Heart left ventricle (tissue), 16 donors: ENCODE measurements around the gene KANSL1. TPM values are rescaled to one million over a fixed set of nuclear protein-coding genes. Genes with fewer than 3 reads are reported as not detected.

ENCODE experiments used
- ATAC-seq, 4 donors: fragments of 200-7000 bp; cut with Tn5 transposase; one replicate each; pipeline ENCODE4 v1.9.1; 2020 to 2022; ENCODE audit warnings: moderate library complexity in 4 of 4, mild to moderate bottlenecking in 3 of 4, moderate number of reproducible peaks in 1 of 4
- DNase-seq, 5 donors: peaks; one replicate each; pipeline ENCODE4 v3.0.0-alpha.2; 2020
- H3K27ac ChIP-seq, 12 donors: fragments of 200-600 bp; sonication (generic) in 4 of 12; one replicate each; pipeline versions ENCODE4 v1.5.0 to v1.8.0; 2016 to 2022; ENCODE audit warnings: mild to moderate bottlenecking in 2 of 12
- H3K27me3 ChIP-seq, 9 donors: fragments of 200-600 bp; sonication (generic) in 2 of 9; one replicate each; pipeline versions ENCODE4 v1.5.1 to v1.8.0; 2016 to 2022; ENCODE audit warnings: mild to moderate bottlenecking in 3 of 9
- H3K36me3 ChIP-seq, 9 donors: fragments of 200-600 bp; sonication (generic) in 2 of 9; one replicate each; pipeline versions ENCODE4 v1.5.0 to v1.8.0; 2018 to 2022; ENCODE audit warnings: mild to moderate bottlenecking in 2 of 9
- H3K4me1 ChIP-seq, 12 donors: fragments of 200-600 bp; sonication (generic) in 4 of 12; one replicate each; pipeline versions ENCODE4 v1.5.0 to v1.8.0; 2016 to 2022; ENCODE audit warnings: mild to moderate bottlenecking in 3 of 12
- H3K4me3 ChIP-seq, 12 donors: fragments of 200-600 bp; sonication (generic) in 4 of 12; one replicate each; pipeline versions ENCODE4 v1.5.0 to v1.8.0; 2017 to 2022; ENCODE audit warnings: mild to moderate bottlenecking in 9 of 12, moderate library complexity in 4 of 12
- H3K9me3 ChIP-seq, 12 donors: fragments of 200-600 bp; sonication (generic) in 4 of 12; one replicate each; pipeline versions ENCODE4 v1.5.0 to v1.8.0; 2016 to 2022; ENCODE audit warnings: mild to moderate bottlenecking in 1 of 12
- POLR2A ChIP-seq, 2 donors: fragments of 450-650 bp; IDR thresholded peaks; one replicate each; pipeline ENCODE4 v1.6.1; 2017; ENCODE audit warnings: antibody characterized with exemption in 2 of 2, mild to moderate bottlenecking in 2 of 2, moderate library complexity in 2 of 2
- WGBS, 4 donors: extraction: QIAGEN DNeasy Blood & Tissue Kit in 2 of 4; methylation state at CpG; one replicate each; pipeline versions ENCODE4 v1.1.5 to v1.1.7; 2013 to 2018; 5-methylcytosine and 5-hydroxymethylcytosine counted together
- intact Hi-C, 10 donors: fragments of 100-400 bp; cut with DNase I; formaldehyde crosslinking; loops; one replicate each; pipeline versions ENCODE4 v1.11.1 to v1.14.2; 2022
- polyA plus RNA-seq, 2 donors: library from polyadenylated mRNA; stranded (reverse); fragments of 200-250 nt; gene quantifications; one replicate each; pipeline ENCODE4 v1.2.3, GENCODE V29; 2013
- total RNA-seq, 9 donors: library from RNA; depleted of rRNA in 2 of 9; stranded (reverse); fragments of >200 nt in 2 of 9; fragmentation: NEBNext Ultra II Directional in 3 of 9; extraction: Animal tissue kit (Norgen Biotek cat#: 25700) in 3 of 9; gene quantifications; one replicate each; pipeline versions ENCODE4 v1.1.0 to v1.2.4, GENCODE V29; 2016 to 2023
- TF ChIP-seq, protein P1 (sequence below), 12 donors: fragments of 200-600 bp; sonication (generic) in 4 of 12; IDR thresholded peaks; one replicate each; pipeline versions ENCODE4 v1.5.0 to v1.8.0; 2018 to 2022; ENCODE audit warnings: antibody characterized with exemption in 12 of 12, mild to moderate bottlenecking in 5 of 12
- donor health status: ischemic (EF 13 %, LVEDD 7.1; RV severe dilation, severe dysfunction).
- donor health status: healthy with polysubstance abuse.
- donor health status: DM: no; HTN: yes; CAD: no.
- donor health status: DM: no; HTN: no; CAD: no.
- donor health status: ischemic (EF 25% LVEDD 6.9; RV normal size, moderate dysfunction).
- donor health status: ischemic (EF 25% LVEDD 5.7; RV mildly dilated, moderate dysfunction).
- donor health status: healthy.
- donor health status: DM: yes; HTN: yes; CAD: no.
- donor health status: ischemic (EF 35%, LVEDD 5.7; RV mildly dilated, moderate dysfunction).
- donor health status: nonischemic (EF 11% LVEDD 7.7; RV severe dilation, severe dysfunction).
- donor health status: DM: yes; HTN: yes; CAD: no.
- donor health status: PGD.
- donor health status: ischemic (EF 29% LVEDD 5.4; RV normal size, mild dysfunction).
- donor health status: nonischemic (EF 23%, LVEDD 6.1; RV moderate dilation, normal function).

The KANSL1 gene
- total and polyA plus RNA-seq, 11 donors: 13.7 to 57.2 (median 28.9) TPM

DNA sequence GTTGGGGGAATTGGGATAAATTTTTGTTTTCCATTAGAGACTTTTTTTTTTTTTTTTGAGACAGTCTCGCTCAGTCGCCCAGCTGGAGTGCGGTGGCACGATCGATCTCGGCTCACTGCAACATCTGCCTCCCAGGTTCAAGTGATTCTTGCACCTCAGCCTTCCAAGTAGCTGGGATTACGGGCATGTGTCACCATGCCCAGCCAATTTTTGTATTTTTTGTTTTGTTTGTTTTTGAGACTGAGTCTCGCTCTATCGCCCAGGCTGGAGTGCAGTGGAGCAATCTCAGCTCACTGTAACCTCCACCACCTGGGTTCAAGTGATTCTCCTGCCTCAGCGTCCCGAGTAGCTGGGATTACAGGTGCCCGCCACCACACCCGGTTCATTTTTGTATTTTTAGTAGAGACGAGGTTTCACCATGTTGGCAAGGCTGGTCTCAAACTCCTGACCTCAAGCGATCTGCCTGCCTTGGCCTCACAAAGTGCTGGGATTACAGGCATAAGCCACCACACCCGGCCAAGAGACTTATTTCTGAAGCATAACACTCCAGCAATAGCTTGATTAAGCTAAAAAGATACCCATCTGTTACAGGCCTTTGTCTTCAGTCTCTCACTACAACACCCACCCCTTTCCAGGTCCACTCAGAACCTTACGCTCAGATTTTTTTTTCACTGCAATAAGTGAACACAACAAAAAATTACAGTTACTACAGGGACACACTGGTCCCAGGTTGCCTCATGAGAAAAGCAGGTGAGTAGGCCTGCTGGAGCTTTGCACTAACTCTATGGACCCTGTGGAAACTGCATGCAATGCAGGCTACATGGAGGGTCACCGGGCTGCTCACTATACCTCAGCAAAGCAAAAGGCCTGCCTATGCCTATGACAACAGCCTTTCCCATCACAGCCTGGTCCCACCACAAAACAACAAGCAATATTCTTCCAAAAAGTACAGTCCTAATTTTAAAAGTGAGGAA, 34.6 kb downstream of the KANSL1 start:
- Histone ChIP-seq H3K27me3 (no peaks in the 10 kb centered on the region), H3K36me3 (peaks cover 0 to 6% (median 0%) of the 10 kb centered on the region in 9 donors), H3K4me3 (peak overlapping the region in 2 of 12 donors; percentile 1 to 12), H3K9me3 (no peaks in the 10 kb centered on the region), H3K4me1 (peaks cover 30 to 100% (median 84%) of the 10 kb centered on the region in 12 donors), H3K27ac (peak overlapping the region in 7 of 12 donors; percentile 1 to 65 (median 25))
- intact Hi-C loops: loop anchor here in 2 of 10 donors (5.0 kb wide), 1 partner anchor 34 kb away; the partner anchor contains the start of gene KANSL1 (in 2 of the 2)
- WGBS, 4 donors: 73 to 87% (median 81%) methylated on average over 18 of the region's 18 CpGs
- TF ChIP-seq POLR2A (IDR thresholded peaks at IDR 0.05): no peak
- TF ChIP-seq, protein P1, sequence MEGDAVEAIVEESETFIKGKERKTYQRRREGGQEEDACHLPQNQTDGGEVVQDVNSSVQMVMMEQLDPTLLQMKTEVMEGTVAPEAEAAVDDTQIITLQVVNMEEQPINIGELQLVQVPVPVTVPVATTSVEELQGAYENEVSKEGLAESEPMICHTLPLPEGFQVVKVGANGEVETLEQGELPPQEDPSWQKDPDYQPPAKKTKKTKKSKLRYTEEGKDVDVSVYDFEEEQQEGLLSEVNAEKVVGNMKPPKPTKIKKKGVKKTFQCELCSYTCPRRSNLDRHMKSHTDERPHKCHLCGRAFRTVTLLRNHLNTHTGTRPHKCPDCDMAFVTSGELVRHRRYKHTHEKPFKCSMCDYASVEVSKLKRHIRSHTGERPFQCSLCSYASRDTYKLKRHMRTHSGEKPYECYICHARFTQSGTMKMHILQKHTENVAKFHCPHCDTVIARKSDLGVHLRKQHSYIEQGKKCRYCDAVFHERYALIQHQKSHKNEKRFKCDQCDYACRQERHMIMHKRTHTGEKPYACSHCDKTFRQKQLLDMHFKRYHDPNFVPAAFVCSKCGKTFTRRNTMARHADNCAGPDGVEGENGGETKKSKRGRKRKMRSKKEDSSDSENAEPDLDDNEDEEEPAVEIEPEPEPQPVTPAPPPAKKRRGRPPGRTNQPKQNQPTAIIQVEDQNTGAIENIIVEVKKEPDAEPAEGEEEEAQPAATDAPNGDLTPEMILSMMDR (IDR thresholded peaks at IDR 0.05): no peak
- DNase-seq: no peak
- ATAC-seq: peak in 2 of 4 donors; percentile 24 to 27

- peak overlapping the region in 8 of 12 donors; percentile 6 to 65 (median 18) for H3K27ac ChIP-seq
- H3K4me1 ChIP-seq: peaks cover 35 to 100% (median 84%) of the 10 kb centered on the region in 12 donors
- peak overlapping the region in 3 of 12 donors; percentile 1 to 12 (median 3) for H3K4me3 ChIP-seq
- ATAC-seq: peak in 3 of 4 donors; percentile 32 to 45 (median 40)
- no peak for TF ChIP-seq POLR2A (IDR thresholded peaks at IDR 0.05)
- TF ChIP-seq, protein P1 (IDR thresholded peaks at IDR 0.05): no peak
- 26 to 39% (median 32%) methylated on average over 3 of the region's 3 CpGs for WGBS, 4 donors
- H3K9me3 ChIP-seq: no peaks in the 10 kb centered on the region
- peaks cover 0 to 6% (median 0%) of the 10 kb centered on the region in 9 donors for H3K36me3 ChIP-seq
- H3K27me3 ChIP-seq: no peaks in the 10 kb centered on the region
- no peak for DNase-seq
- intact Hi-C loops: loop anchor here in 2 of 10 donors (5.0 kb wide), 1 partner anchor 35 kb away; the partner anchor contains the start of gene KANSL1 (in 2 of the 2)
Observed at GRCh38 chr17:46157443-46158062, 35.7 kb downstream of the KANSL1 start.

- peaks cover 43 to 100% (median 92%) of the 10 kb centered on the region in 12 donors for H3K4me1 ChIP-seq
- no peak for DNase-seq
- no peaks in the 10 kb centered on the region for H3K9me3 ChIP-seq
- peak in 1 of 4 donors; percentile 7 for ATAC-seq
- no peaks in the 10 kb centered on the region for H3K27me3 ChIP-seq
- 53 to 58% (median 56%) methylated on average over 8 to 9 of the region's 9 CpGs for WGBS, 4 donors
- peak overlapping the region in 4 of 12 donors; percentile 16 to 53 (median 28) for H3K27ac ChIP-seq
- TF ChIP-seq, protein P1 (IDR thresholded peaks at IDR 0.05): no peak
- no peak for TF ChIP-seq POLR2A (IDR thresholded peaks at IDR 0.05)
- no peaks in the 10 kb centered on the region for H3K36me3 ChIP-seq
- H3K4me3 ChIP-seq: no peak overlapping the region
- intact Hi-C loops: loop anchor here in 2 of 10 donors (2.0 to 5.0 kb wide), 2 partner anchors 13 to 33 kb away; no protein-coding TSS in a partner anchor
Observed at GRCh38 chr17:46154151-46154816, 38.9 kb downstream of the KANSL1 start.
